ENCODE measurements around the gene TYW1.
"Not testable (repeated sequence)": the region's sequence is repeated elsewhere in the genome, so short reads cannot be mapped to it uniquely, and the experiment has no call there.

DNA sequence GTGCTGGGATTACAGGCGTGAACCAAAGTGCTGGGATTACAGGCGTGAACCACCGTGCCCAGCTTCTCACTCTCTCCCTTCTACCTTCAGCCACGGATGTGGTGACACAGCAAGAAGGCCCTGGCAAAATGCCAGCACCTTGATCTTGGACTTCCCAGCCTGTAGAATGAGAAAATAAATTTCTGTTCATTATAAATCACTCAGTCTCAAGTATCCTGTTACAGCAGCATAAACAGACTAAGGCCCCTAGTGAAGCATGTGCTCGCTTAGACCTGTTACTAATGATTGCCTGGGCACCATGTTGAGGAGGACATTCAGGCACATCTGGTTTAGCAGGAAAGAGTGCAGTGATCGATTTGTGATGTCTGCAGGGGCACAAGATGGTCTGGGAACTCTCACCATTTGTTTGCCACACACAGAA lies 263.5 kb downstream of the TYW1 start:
- TF ChIP-seq, protein P1, sequence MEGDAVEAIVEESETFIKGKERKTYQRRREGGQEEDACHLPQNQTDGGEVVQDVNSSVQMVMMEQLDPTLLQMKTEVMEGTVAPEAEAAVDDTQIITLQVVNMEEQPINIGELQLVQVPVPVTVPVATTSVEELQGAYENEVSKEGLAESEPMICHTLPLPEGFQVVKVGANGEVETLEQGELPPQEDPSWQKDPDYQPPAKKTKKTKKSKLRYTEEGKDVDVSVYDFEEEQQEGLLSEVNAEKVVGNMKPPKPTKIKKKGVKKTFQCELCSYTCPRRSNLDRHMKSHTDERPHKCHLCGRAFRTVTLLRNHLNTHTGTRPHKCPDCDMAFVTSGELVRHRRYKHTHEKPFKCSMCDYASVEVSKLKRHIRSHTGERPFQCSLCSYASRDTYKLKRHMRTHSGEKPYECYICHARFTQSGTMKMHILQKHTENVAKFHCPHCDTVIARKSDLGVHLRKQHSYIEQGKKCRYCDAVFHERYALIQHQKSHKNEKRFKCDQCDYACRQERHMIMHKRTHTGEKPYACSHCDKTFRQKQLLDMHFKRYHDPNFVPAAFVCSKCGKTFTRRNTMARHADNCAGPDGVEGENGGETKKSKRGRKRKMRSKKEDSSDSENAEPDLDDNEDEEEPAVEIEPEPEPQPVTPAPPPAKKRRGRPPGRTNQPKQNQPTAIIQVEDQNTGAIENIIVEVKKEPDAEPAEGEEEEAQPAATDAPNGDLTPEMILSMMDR (tag by site-specific recombination; IDR thresholded peaks at IDR 0.05): not testable (repeated sequence)
- TF ChIP-seq, protein P2, sequence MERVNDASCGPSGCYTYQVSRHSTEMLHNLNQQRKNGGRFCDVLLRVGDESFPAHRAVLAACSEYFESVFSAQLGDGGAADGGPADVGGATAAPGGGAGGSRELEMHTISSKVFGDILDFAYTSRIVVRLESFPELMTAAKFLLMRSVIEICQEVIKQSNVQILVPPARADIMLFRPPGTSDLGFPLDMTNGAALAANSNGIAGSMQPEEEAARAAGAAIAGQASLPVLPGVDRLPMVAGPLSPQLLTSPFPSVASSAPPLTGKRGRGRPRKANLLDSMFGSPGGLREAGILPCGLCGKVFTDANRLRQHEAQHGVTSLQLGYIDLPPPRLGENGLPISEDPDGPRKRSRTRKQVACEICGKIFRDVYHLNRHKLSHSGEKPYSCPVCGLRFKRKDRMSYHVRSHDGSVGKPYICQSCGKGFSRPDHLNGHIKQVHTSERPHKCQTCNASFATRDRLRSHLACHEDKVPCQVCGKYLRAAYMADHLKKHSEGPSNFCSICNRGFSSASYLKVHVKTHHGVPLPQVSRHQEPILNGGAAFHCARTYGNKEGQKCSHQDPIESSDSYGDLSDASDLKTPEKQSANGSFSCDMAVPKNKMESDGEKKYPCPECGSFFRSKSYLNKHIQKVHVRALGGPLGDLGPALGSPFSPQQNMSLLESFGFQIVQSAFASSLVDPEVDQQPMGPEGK (tag by site-specific recombination; IDR thresholded peaks at IDR 0.05): not testable (repeated sequence)

Data from HEK293 (cell line).